Activated naive CD8-positive, alpha-beta T cell treated with anti-CD3 and anti-CD28 coated beads, Interleukin-2, amount 10 ng/mL, durations not matched to agents 7 days and 5 days (primary cell): ENCODE measurements around the gene ZBTB20. TPM values are rescaled to one million over a fixed set of nuclear protein-coding genes. Genes with fewer than 3 reads are reported as not detected.

ENCODE experiments used
- ATAC-seq: fragments of 150-1000 bp; cut with Tn5 transposase; one replicate; pipeline ENCODE4 v1.10.0; 2021; ENCODE audit warnings: low read depth, moderate library complexity
- POLR2A ChIA-PET: fragments of 350-600 bp; sonication (Branson Sonifier 250); formaldehyde crosslinking; loops from one replicate; lab custom pipeline; 2021; ENCODE audit warnings: antibody characterized with exemption; lab: Charles Lee
- DNase-seq: peaks from one replicate; pipeline ENCODE4 v3.0.0; 2021
- H3K27ac Mint-ChIP-seq: one replicate; pipeline ENCODE4 v1.8.0; 2022; ENCODE audit warnings: mild to moderate bottlenecking, mixed read lengths
- H3K27me3 Mint-ChIP-seq: one replicate; pipeline ENCODE4 v1.8.0; 2022; ENCODE audit warnings: mild to moderate bottlenecking, moderate library complexity, mixed read lengths
- H3K36me3 Mint-ChIP-seq: one replicate; pipeline ENCODE4 v1.8.0; 2021; ENCODE audit warnings: mild to moderate bottlenecking, mixed read lengths
- H3K4me1 Mint-ChIP-seq: one replicate; pipeline ENCODE4 v1.8.0; 2021; ENCODE audit warnings: mixed read lengths
- H3K4me3 Mint-ChIP-seq: one replicate; pipeline ENCODE4 v1.8.0; 2022; ENCODE audit warnings: mild to moderate bottlenecking, moderate library complexity, mixed read lengths
- H3K9me3 Mint-ChIP-seq: one replicate; pipeline ENCODE4 v1.8.0; 2021; ENCODE audit warnings: mixed read lengths
- total RNA-seq, 2 experiments: library from RNA; stranded (reverse); gene quantifications; one replicate each; pipeline ENCODE4 v1.2.3, GENCODE V29; 2021

ZBTB20 gene
- total RNA-seq, 2 experiments from 2014 or later: 27.4 to 31.3 TPM

DNA sequence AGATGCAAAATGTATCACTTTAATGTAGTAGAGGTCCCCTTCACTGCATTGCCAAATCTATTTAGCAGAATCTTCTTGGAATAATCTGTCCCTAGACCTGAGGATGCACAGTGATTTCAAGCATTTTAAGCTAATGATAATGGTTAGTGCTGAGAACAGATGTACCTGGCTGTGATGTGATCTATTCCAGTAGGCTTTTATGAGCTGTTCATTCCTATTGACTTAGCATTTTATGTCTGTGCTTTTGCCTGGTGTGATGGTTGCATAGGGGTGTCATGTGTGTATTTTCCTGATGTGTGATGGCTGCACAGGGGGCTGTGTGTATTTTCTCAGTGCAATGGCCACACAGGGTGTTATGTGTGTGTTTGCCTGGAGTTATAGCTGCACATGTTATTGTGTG is 580.3 kb downstream of the ZBTB20 start:
- POLR2A ChIA-PET: no interaction called here
- H3K36me3 Mint-ChIP-seq: peaks cover 2% of the 10 kb centered on the region

DNA sequence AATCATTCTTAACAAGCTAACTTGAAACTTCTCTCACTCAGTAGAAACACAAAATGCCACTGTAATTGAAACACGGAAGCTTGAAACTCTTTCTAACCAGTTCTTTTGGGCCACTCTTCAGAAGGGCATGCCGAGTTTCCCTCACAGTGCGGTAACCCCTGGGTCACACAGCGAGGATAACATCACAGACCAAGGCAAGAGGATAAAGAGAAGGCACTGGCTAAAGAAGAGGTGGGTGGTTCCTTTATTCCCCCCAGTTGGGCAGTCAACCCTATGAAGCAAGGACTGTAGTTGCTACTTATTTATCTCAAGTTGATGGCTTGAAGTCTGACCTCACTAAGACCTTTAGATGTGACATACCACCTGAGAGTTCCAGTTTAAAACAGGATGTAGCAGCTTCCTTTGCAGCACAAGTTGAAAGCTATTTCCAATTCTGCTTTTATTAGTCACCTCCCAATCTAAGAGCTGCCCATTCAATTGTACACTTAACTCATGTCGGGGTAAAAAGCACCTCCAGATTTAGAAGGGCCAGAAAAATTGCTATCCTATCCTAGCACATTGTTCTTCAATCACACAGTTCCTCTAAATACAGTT is 580.8 kb downstream of the ZBTB20 start:
- Mint-ChIP-seq H3K4me3 (no peak overlapping the region), H3K36me3 (peaks cover 2% of the 10 kb centered on the region), H3K9me3 (no peaks in the 10 kb centered on the region), H3K27ac (no peak overlapping the region), H3K27me3 (no peaks in the 10 kb centered on the region), H3K4me1 (peaks cover 12% of the 10 kb centered on the region)
- DNase-seq (no peak), ATAC-seq (peak; percentile 54)
- POLR2A ChIA-PET: no interaction called here

More for the DNA sequence above, 580.3 kb downstream of the ZBTB20 start:
- Mint-ChIP-seq H3K27me3 (no peaks in the 10 kb centered on the region), H3K27ac (no peak overlapping the region), H3K4me1 (peaks cover 12% of the 10 kb centered on the region), H3K4me3 (no peak overlapping the region), H3K9me3 (no peaks in the 10 kb centered on the region)
- ATAC-seq (no peak), DNase-seq (no peak)

DNA sequence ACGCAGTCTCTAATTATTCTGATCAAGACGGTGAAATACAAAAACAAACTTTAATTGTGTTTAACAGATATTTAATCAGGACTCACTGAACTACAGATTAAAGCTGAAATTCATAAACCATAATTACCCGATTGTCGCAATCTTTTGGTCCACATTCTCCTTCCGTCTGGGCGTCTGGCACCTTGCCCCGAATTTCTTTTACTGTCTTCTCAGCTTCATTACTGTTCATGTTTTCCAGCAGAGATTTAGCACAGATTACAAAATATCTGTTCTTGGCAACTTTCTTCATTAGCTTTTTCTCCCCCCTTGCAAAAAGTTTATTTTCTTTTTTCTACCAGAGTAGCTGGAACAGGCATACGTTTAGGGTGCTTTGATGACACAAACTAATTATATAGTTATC is 581.9 kb downstream of the ZBTB20 start:
- Mint-ChIP-seq H3K9me3 (no peaks in the 10 kb centered on the region), H3K4me1 (peaks cover 15% of the 10 kb centered on the region), H3K4me3 (no peak overlapping the region), H3K36me3 (peaks cover 2% of the 10 kb centered on the region), H3K27me3 (no peaks in the 10 kb centered on the region), H3K27ac (no peak overlapping the region)
- DNase-seq (no peak), ATAC-seq (no peak)
- POLR2A ChIA-PET: interaction anchor here (0.7 kb wide), 1 partner anchor 59 kb away, joined by 4 read pairs; no protein-coding TSS in a partner anchor

DNA sequence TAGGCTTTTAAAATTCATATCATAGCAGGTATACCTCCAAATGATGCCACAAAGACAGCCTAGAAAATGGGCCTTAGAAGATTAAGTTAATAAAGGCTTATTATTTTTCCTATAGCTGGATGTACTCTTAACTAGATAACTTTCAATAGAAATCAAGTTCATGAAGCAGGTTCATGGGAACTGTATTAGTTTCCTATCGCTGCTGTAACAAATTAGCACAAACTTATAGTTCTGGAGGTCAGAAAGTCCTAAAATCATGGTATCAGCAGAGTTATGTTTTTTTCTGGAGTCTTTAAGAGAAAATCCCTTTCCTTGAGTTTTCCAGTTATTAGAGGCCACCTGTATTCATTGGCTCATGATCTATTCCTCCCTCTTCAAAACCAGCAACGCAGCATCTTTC is 583.4 kb downstream of the ZBTB20 start:
- no peak overlapping the region for H3K4me3 Mint-ChIP-seq
- ATAC-seq (no peak), DNase-seq (no peak)
- peaks cover 2% of the 10 kb centered on the region for H3K9me3 Mint-ChIP-seq
- no peak overlapping the region for H3K27ac Mint-ChIP-seq
- peaks cover 15% of the 10 kb centered on the region for H3K4me1 Mint-ChIP-seq
- POLR2A ChIA-PET: no interaction called here
- H3K36me3 Mint-ChIP-seq: peaks cover 2% of the 10 kb centered on the region
- no peaks in the 10 kb centered on the region for H3K27me3 Mint-ChIP-seq

DNA sequence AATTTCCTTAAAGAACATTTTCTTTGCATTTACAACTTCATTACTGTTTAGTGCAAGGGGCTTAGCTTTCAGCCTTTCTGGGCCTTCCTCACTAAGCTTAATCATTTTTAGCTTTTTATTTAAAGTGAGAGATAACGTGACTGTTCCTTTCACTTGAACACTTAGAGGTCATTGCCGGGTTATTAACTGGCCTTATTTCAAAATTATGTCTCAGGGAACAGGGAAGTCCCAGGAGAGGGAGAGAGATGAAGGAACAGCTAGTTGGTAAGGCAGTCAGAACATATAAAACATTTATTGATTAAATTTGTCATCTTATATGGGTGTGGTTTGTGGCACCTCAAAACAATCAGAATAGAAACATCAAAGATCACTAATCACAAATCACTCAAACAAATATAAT is 584.5 kb downstream of the ZBTB20 start:
- POLR2A ChIA-PET: no interaction called here
- no peak for ATAC-seq
- Mint-ChIP-seq H3K36me3 (peaks cover 2% of the 10 kb centered on the region), H3K9me3 (peaks cover 3% of the 10 kb centered on the region), H3K4me1 (peaks cover 15% of the 10 kb centered on the region), H3K4me3 (no peak overlapping the region), H3K27me3 (no peaks in the 10 kb centered on the region), H3K27ac (no peak overlapping the region)
- no peak for DNase-seq

DNA sequence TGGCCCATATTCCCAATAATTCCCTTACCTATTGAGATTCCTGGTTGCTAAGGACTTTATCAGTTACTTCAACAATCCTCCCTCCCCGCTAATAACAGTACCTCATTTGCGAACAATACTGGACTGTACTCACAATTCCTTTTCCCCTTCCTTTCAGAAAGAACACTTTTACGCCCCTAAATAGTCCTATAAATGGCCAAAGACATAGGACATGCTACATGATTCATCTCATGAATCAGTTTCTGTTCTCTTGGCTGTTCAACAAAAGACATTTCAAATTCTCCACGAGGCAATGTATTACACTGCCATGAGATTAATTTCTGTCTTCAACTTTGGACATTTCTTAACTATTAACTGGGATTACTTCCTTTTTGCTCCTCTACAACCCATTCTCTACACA is 588.8 kb downstream of the ZBTB20 start:
- Mint-ChIP-seq H3K36me3 (no peaks in the 10 kb centered on the region), H3K27me3 (no peaks in the 10 kb centered on the region), H3K4me3 (no peak overlapping the region), H3K27ac (no peak overlapping the region), H3K9me3 (peaks cover 3% of the 10 kb centered on the region), H3K4me1 (peaks cover 3% of the 10 kb centered on the region)
- POLR2A ChIA-PET: no interaction called here
- no peak for DNase-seq
- ATAC-seq: no peak

DNA sequence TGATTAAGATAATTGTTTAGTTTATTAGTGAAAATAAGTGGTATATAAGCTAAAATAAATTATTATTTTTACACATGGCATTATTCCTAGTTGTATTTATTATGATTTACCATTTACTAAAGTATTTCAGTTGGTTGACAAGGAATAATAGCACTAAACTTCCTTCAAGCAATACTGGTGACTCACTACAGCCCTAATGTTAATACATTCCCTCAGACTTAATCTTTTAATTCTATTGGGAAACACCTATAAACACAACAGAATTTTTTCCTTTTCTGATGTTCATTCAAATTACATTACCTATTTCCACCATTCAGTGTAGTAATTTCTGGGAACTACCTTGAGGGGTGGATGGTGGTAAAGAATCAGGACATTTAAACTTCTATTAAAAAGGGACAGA is 589.3 kb downstream of the ZBTB20 start:
- Mint-ChIP-seq H3K9me3 (peaks cover 3% of the 10 kb centered on the region), H3K4me1 (peaks cover 3% of the 10 kb centered on the region), H3K27me3 (no peaks in the 10 kb centered on the region), H3K4me3 (no peak overlapping the region), H3K27ac (no peak overlapping the region), H3K36me3 (no peaks in the 10 kb centered on the region)
- DNase-seq (no peak), ATAC-seq (no peak)
- POLR2A ChIA-PET: no interaction called here

DNA sequence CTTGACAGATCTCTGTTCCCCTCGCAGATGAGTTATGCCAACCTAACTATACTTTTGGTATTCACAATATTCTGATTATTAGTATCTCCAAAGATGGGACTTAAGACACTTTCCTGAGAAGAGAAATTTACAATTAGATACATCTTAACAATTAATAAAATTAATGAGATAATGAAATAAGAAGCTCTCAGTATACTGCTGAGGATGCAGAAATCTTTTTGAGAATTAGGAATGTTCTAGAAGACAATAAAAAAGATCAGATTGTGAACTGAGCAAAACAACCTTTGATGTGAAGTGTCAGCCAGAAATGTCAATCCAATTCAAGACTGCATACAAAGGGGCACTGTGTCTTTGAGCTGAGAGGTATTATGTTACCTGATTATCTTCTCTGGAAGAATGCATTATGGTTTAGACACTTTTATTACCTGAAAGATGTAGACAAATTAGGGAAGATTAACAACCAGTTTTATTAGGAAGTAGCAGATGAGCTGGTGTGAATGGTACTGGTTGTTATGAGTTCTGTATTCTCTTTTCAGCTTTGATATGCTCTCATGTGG is 590.4 kb downstream of the ZBTB20 start:
- Mint-ChIP-seq H3K9me3 (peaks cover 3% of the 10 kb centered on the region), H3K36me3 (no peaks in the 10 kb centered on the region), H3K4me1 (peaks cover 3% of the 10 kb centered on the region), H3K27me3 (no peaks in the 10 kb centered on the region), H3K4me3 (no peak overlapping the region), H3K27ac (no peak overlapping the region)
- POLR2A ChIA-PET: no interaction called here
- no peak for ATAC-seq
- DNase-seq: no peak

DNA sequence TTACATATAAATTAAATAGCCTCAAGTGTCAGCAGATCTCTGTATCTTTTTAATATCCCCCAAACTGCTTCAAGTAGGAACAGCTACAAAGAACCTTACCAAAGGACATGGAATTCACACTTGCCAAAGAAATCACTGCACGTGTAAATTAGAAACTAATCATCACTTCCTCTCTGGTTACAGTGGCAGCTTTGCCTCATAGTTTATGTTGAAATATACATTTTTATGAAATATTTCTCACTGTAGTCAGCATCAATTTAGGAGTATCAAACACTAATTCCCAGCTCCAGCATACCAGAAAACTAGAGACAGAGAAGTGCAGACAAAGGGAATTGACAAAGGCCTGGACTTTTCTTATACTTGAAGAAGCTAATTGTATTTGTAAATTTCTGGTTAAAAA is 592.4 kb downstream of the ZBTB20 start:
- ATAC-seq: no peak
- H3K36me3 Mint-ChIP-seq: no peaks in the 10 kb centered on the region
- H3K9me3 Mint-ChIP-seq: peaks cover 3% of the 10 kb centered on the region
- no peak for DNase-seq
- no peak overlapping the region for H3K4me3 Mint-ChIP-seq
- H3K27me3 Mint-ChIP-seq: no peaks in the 10 kb centered on the region
- H3K4me1 Mint-ChIP-seq: no peaks in the 10 kb centered on the region
- POLR2A ChIA-PET: no interaction called here
- H3K27ac Mint-ChIP-seq: no peak overlapping the region

DNA sequence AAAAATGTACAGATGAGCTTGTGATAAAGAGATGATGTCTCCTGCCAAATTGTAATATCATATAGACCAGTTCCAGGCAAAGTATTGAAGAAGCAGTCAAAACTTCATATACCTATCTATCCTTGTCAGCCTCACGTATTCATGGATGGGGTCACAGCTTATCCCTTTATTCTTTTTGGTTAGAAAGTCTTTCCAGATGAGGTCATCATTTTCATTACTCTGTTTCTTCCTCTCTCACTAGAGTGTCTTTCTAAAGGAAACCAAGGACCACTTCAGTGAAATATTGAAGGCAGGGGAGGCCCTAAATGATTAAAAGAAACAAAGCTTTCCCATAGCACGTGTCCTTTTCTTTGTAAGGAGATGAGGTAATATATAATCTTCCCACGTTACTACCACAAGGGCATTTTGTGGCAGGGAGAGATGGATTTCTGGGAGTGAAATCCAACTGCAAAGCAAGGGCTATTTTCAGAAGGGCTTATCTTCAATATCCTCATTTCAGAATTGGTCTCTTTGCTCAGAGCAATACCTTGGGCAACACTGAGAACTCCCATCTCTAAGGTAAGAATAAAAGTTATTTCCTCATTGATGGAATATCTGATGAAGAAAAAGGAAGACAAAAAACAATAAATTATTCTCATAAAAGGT is 593.0 kb downstream of the ZBTB20 start:
- DNase-seq: no peak
- no peaks in the 10 kb centered on the region for H3K36me3 Mint-ChIP-seq
- POLR2A ChIA-PET: no interaction called here
- peaks cover 3% of the 10 kb centered on the region for H3K9me3 Mint-ChIP-seq
- no peak overlapping the region for H3K4me3 Mint-ChIP-seq
- no peak overlapping the region for H3K27ac Mint-ChIP-seq
- H3K4me1 Mint-ChIP-seq: no peaks in the 10 kb centered on the region
- no peak for ATAC-seq
- H3K27me3 Mint-ChIP-seq: no peaks in the 10 kb centered on the region

DNA sequence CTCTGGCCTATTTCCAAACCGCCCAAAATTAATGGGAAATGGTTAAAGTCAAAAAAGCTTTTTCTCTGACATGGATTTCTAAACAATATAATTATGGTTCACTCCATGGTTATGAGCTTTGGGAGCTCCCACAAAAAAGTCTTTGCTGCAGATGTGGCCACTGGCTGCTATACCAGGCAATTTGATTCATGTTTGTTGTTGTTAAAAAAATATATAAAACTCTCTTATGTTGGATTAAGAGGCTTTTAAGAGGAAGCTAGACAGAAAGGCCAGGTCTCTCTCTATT is 594.6 kb downstream of the ZBTB20 start:
- Mint-ChIP-seq H3K27me3 (no peaks in the 10 kb centered on the region), H3K36me3 (no peaks in the 10 kb centered on the region), H3K4me3 (no peak overlapping the region), H3K27ac (no peak overlapping the region), H3K9me3 (no peaks in the 10 kb centered on the region), H3K4me1 (no peaks in the 10 kb centered on the region)
- ATAC-seq (no peak), DNase-seq (no peak)
- POLR2A ChIA-PET: no interaction called here

DNA sequence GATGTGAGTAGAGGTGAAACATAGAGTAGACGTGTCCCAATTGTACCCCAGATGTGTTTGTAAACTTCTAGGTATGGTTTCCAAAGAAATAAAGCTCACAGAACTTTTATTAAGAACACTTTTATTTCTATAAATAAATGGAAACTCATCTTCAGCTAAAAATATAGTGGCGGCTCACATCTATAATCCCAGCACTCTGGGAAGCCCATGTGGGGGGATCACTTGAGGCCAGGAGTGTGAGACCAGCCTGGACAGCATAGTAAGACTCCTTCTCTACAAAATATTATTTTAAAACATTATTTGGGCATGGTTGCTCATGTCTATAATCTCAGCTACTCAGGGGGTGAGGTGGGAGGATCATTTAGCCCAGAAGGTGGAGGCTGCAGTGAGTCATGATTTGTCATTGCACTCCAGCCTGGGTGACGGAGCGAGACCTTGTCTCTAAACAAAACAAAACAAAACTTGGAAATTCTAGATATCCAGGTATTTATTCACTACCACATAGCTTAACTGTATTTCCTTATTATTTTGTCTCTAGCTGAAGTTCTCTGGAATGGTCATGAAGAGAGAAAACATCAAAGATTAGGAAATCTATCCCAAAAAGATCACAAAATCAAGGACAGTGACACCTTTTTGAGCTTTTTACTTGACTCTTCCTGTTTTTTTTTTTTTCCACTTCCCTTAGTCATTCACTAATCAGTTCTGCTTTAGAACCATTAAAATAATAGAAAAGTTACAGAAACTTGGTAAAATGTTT is 595.1 kb downstream of the ZBTB20 start:
- no peak overlapping the region for H3K27ac Mint-ChIP-seq
- ATAC-seq (no peak), DNase-seq (no peak)
- H3K27me3 Mint-ChIP-seq: no peaks in the 10 kb centered on the region
- H3K9me3 Mint-ChIP-seq: no peaks in the 10 kb centered on the region
- no peaks in the 10 kb centered on the region for H3K36me3 Mint-ChIP-seq
- H3K4me1 Mint-ChIP-seq: no peaks in the 10 kb centered on the region
- H3K4me3 Mint-ChIP-seq: no peak overlapping the region
- POLR2A ChIA-PET: no interaction called here

DNA sequence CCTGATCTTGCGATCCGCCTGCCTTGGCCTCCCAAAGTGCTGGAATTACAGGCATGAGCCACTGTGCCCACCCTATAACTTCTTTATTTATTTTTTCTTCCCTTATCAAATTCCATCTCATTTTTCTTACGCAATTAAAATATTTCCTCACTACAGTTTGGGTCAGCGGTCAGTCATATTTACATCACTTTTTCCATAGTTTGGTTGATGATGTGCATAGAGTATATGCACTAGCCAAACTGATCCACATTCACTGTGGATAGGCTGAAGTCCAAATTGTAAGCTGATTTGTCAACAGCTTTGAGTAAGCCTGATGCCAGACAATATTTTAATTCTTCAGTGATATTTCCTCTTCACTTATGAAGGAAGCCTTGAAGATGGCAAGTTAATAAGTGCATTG is 596.9 kb downstream of the ZBTB20 start:
- Mint-ChIP-seq H3K27ac (no peak overlapping the region), H3K36me3 (no peaks in the 10 kb centered on the region), H3K4me3 (no peak overlapping the region), H3K4me1 (no peaks in the 10 kb centered on the region), H3K27me3 (no peaks in the 10 kb centered on the region), H3K9me3 (no peaks in the 10 kb centered on the region)
- no peak for DNase-seq
- no peak for ATAC-seq
- POLR2A ChIA-PET: no interaction called here

DNA sequence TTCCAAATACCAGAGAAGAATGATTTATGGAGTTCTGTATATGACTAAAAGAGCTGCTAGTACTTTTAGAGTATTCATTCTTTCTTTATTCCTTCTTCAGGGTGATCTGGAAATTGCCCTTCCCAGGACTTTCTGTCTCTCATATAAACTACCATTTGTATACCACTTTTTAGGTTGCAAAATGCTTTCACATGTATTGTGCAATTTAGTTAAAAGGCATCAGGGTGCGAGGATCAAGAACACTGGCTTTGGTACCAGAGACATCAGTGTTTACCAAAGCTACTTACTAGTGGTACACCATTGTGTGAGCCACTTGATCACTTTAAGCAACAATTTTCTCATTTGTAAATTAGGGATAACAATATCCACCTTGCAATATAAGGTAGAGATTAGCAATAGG is 601.9 kb downstream of the ZBTB20 start:
- H3K4me1 Mint-ChIP-seq: no peaks in the 10 kb centered on the region
- ATAC-seq (no peak), DNase-seq (no peak)
- H3K27ac Mint-ChIP-seq: no peak overlapping the region
- no peak overlapping the region for H3K4me3 Mint-ChIP-seq
- no peaks in the 10 kb centered on the region for H3K9me3 Mint-ChIP-seq
- H3K27me3 Mint-ChIP-seq: no peaks in the 10 kb centered on the region
- peaks cover 2% of the 10 kb centered on the region for H3K36me3 Mint-ChIP-seq
- POLR2A ChIA-PET: no interaction called here
